GM12864 (cell line): ENCODE measurements around the gene STIM1.

Experiments
- DNase-seq: peaks from one replicate; pipeline ENCODE4 v3.0.0-alpha.2; 2011; ENCODE audit warnings: low read depth
- H3K4me3 ChIP-seq: 2 replicates; pipeline ENCODE4 v1.5.1; 2011; ENCODE audit warnings: mild to moderate bottlenecking, low read depth, low read length, control low read depth
- CTCF ChIP-seq: IDR thresholded peaks from 2 replicates; pipeline ENCODE4 v1.5.1; 2011; ENCODE audit warnings: low read depth, mild to moderate bottlenecking, moderate library complexity, low read length, control low read depth, inconsistent platforms; ENCODE audit errors: missing control alignments

The STIM1 gene

GRCh38 chr11:3969613-3970012, 114.1 kb downstream of the STIM1 start:
- H3K4me3 ChIP-seq: no peak overlapping the region
- TF ChIP-seq CTCF: no peak
- no peak for DNase-seq

GRCh38 chr11:3970108-3970507, 114.6 kb downstream of the STIM1 start:
- no peak overlapping the region for H3K4me3 ChIP-seq
- no peak for TF ChIP-seq CTCF
- DNase-seq: no peak

- TF ChIP-seq CTCF: no peak
- H3K4me3 ChIP-seq: no peak overlapping the region
- DNase-seq: no peak
These were observed 116.4 kb downstream of the STIM1 start for GRCh38 chr11:3971756-3972404.

GRCh38 chr11:3972431-3972830, 117.0 kb downstream of the STIM1 start:
- no peak overlapping the region for H3K4me3 ChIP-seq
- no peak for DNase-seq
- TF ChIP-seq CTCF: no peak

- no peak for DNase-seq
- no peak overlapping the region for H3K4me3 ChIP-seq
- no peak for TF ChIP-seq CTCF
These were observed 121.6 kb downstream of the STIM1 start for GRCh38 chr11:3977078-3977477.

GRCh38 chr11:3981084-3981633, 125.7 kb downstream of the STIM1 start:
- TF ChIP-seq CTCF: no peak
- H3K4me3 ChIP-seq: no peak overlapping the region
- no peak for DNase-seq

GRCh38 chr11:3982431-3982830, 127.0 kb downstream of the STIM1 start:
- no peak overlapping the region for H3K4me3 ChIP-seq
- DNase-seq: no peak
- TF ChIP-seq CTCF: no peak
